Endothelial cell of umbilical vein (primary cell): ENCODE data around the gene NELL2.

Experiments
- CTCF ChIP-seq, 2 donors: IDR thresholded peaks; 1 replicate in 1 of 2; 2 replicates in 1 of 2; pipeline ENCODE4 v1.5.1; 2011; ENCODE audit warnings: low read length in 2 of 2, mild to moderate bottlenecking in 2 of 2, moderate library complexity in 2 of 2, control low read depth in 1 of 2, inconsistent platforms in 1 of 2, low read depth in 1 of 2; ENCODE audit not compliant: insufficient read depth in 1 of 2; ENCODE audit errors: extremely low read depth in 1 of 2
- EZH2 ChIP-seq: IDR thresholded peaks from 2 replicates; pipeline ENCODE4 v1.6.1; 2012; ENCODE audit warnings: borderline replicate concordance, low read depth, mild to moderate bottlenecking, moderate library complexity, low read length, inconsistent platforms; ENCODE audit not compliant: severe bottlenecking
- GATA2 ChIP-seq: IDR thresholded peaks from 2 replicates; pipeline ENCODE4 v1.7.0; 2011; ENCODE audit warnings: low read depth, mild to moderate bottlenecking, moderate library complexity, mixed read lengths, low read length; ENCODE audit not compliant: insufficient read length, insufficient read depth
- JUN ChIP-seq: IDR thresholded peaks from 2 replicates; pipeline ENCODE4 v1.6.1; 2011; ENCODE audit warnings: borderline replicate concordance, low read depth; ENCODE audit not compliant: insufficient read length, insufficient read depth
- MAX ChIP-seq: IDR thresholded peaks from 2 replicates; pipeline ENCODE4 v1.6.1; 2011; ENCODE audit not compliant: insufficient read depth, insufficient read length
- MYC ChIP-seq: IDR thresholded peaks from one replicate; pipeline ENCODE4 v1.6.1; 2011; ENCODE audit warnings: mild to moderate bottlenecking, low read depth, low read length
- POLR2A ChIP-seq: IDR thresholded peaks from 2 replicates; pipeline ENCODE4 v1.6.1; 2012; ENCODE audit warnings: low read depth, mild to moderate bottlenecking, control low read depth, low read length
- POLR2AphosphoS5 ChIP-seq: IDR thresholded peaks from 2 replicates; pipeline ENCODE4 v1.6.1; 2012; ENCODE audit warnings: low read depth, mild to moderate bottlenecking, control low read depth, low read length, moderate library complexity; ENCODE audit not compliant: insufficient read depth

DNA sequence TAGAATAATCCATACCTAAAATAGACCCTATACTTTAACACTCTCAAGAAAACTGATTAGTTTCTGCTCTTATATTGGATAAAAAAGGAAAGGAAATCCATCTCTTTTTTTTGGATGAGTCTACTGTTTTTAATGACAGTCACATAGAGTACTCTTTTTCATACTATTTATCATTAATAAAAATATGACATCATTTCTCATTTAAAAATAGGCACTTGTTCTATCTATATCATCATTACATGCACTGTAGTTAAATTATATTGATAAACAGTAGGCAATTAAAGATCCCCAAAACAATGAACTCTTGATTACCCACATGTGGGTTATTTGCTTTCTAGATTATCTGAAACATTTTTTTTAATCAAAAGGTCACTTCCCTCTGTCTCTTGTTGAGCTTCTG, 338.8 kb downstream of the NELL2 start:
- TF ChIP-seq CTCF (IDR thresholded peaks at IDR 0.05; ENCODE audit: extremely low read depth in 1 of 2, insufficient read depth in 1 of 2, low read depth in 1 of 2, low read length in 2 of 2) (no peak), EZH2 (no peak), POLR2A (no peak), POLR2AphosphoS5 (no peak), MYC (no peak), JUN (no peak), MAX (no peak), GATA2 (no peak)
